Neural progenitor cell (in vitro differentiated cells): ENCODE data around the gene PVALEF. TPM values are rescaled to one million over a fixed set of nuclear protein-coding genes. Genes with fewer than 3 reads are reported as not detected.

ENCODE experiments used
- DNase-seq: peaks from one replicate; pipeline ENCODE4 v3.0.0-alpha.2; 2016; ENCODE audit warnings: low spot score
- H2AFZ ChIP-seq: fragments of 200-600 bp; sonication (generic); replicated peaks from 2 replicates; pipeline ENCODE4 v1.6.1; 2016; ENCODE audit warnings: antibody characterized with exemption
- H3F3A ChIP-seq: fragments of 200-600 bp; sonication (generic); 2 replicates; pipeline ENCODE4 v1.6.1; 2016; ENCODE audit warnings: antibody characterized with exemption, low read depth
- H3K27ac ChIP-seq: fragments of 200-600 bp; sonication (generic); 2 replicates; pipeline ENCODE4 v1.5.1; 2016; ENCODE audit warnings: mild to moderate bottlenecking
- H3K27me3 ChIP-seq: fragments of 200-600 bp; sonication (generic); 2 replicates; pipeline ENCODE4 v1.6.1; 2016; ENCODE audit warnings: mild to moderate bottlenecking, moderate library complexity
- H3K36me3 ChIP-seq: fragments of 200-600 bp; sonication (generic); 2 replicates; pipeline ENCODE4 v1.5.1; 2016
- H3K4me1 ChIP-seq: fragments of 200-600 bp; sonication (generic); 2 replicates; pipeline ENCODE4 v1.6.1; 2016; ENCODE audit warnings: mixed run types
- H3K4me2 ChIP-seq: fragments of 200-600 bp; sonication (generic); 2 replicates; pipeline ENCODE4 v1.6.1; 2016
- H3K4me3 ChIP-seq: fragments of 200-600 bp; sonication (generic); 2 replicates; pipeline ENCODE4 v1.5.1; 2016
- H3K79me2 ChIP-seq: fragments of 200-600 bp; sonication (generic); 2 replicates; pipeline ENCODE4 v1.6.1; 2016; ENCODE audit warnings: low read depth
- H3K9ac ChIP-seq: fragments of 200-600 bp; sonication (generic); 2 replicates; pipeline ENCODE4 v1.6.1; 2016
- H3K9me3 ChIP-seq: fragments of 200-600 bp; sonication (generic); 2 replicates; pipeline ENCODE4 v1.5.1; 2016; ENCODE audit warnings: low read depth
- H4K20me1 ChIP-seq: fragments of 200-600 bp; sonication (generic); 2 replicates; pipeline ENCODE4 v1.6.1; 2016; ENCODE audit warnings: low read depth
- H3K27ac Mint-ChIP-seq: 3 replicates; pipeline ENCODE4 v1.8.0; 2021; ENCODE audit warnings: mixed read lengths
- H3K27me3 Mint-ChIP-seq: 2 replicates; pipeline ENCODE4 v1.8.0; 2022; ENCODE audit warnings: low read depth, mild to moderate bottlenecking, inconsistent platforms, moderate library complexity, mixed read lengths; ENCODE audit not compliant: insufficient read depth
- H3K36me3 Mint-ChIP-seq: 3 replicates; pipeline ENCODE4 v1.8.0; 2021; ENCODE audit warnings: mixed read lengths
- H3K4me1 Mint-ChIP-seq: 3 replicates; pipeline ENCODE4 v1.8.0; 2021; ENCODE audit warnings: mixed read lengths
- H3K4me3 Mint-ChIP-seq: 3 replicates; pipeline ENCODE4 v1.8.0; 2021; ENCODE audit warnings: mild to moderate bottlenecking, moderate library complexity, mixed read lengths
- H3K9me3 Mint-ChIP-seq: 3 replicates; pipeline ENCODE4 v1.8.0; 2020; ENCODE audit warnings: mixed read lengths
- CTCF ChIP-seq: fragments of 200-600 bp; sonication (generic); IDR thresholded peaks from 2 replicates; pipeline ENCODE4 v1.5.1; 2017; ENCODE audit warnings: antibody characterized with exemption, mild to moderate bottlenecking
- EZH2 ChIP-seq: fragments of 200-600 bp; sonication (generic); IDR thresholded peaks from 2 replicates; pipeline ENCODE4 v1.6.1; 2017; ENCODE audit warnings: antibody characterized with exemption, mild to moderate bottlenecking, moderate library complexity
- EZH2phosphoT487 ChIP-seq: fragments of 200-600 bp; sonication (generic); IDR thresholded peaks from 2 replicates; pipeline ENCODE4 v1.6.1; 2017; ENCODE audit warnings: antibody characterized with exemption
- total RNA-seq: library from RNA; depleted of rRNA; stranded (reverse); fragments of >200 nt; gene quantifications from 2 replicates; pipeline ENCODE4 v1.2.3, GENCODE V29; 2015; ENCODE audit warnings: low replicate concordance

PVALEF gene
- total RNA-seq, 1 donor from 2014 or later = not detected

- H3K4me1 ChIP-seq = peaks cover 4% of the 10 kb centered on the region
Measured at GRCh38 chr17:81135505-81136278, 29.6 kb upstream of the PVALEF start.

GRCh38 chr17:81136366-81136765 lies 28.9 kb upstream of the PVALEF start:
- H3K27me3 ChIP-seq = no peaks in the 10 kb centered on the region
- H3K36me3 ChIP-seq = no peaks in the 10 kb centered on the region
- no peak for TF ChIP-seq CTCF
- TF ChIP-seq EZH2phosphoT487 = no peak
- no peak for TF ChIP-seq EZH2
- H2AFZ ChIP-seq = no peak overlapping the region
- Mint-ChIP-seq H3K4me3 (no peak overlapping the region), H3K27me3 (peaks cover 15% of the 10 kb centered on the region), H3K36me3 (no peaks in the 10 kb centered on the region), H3K9me3 (peaks cover 9% of the 10 kb centered on the region), H3K27ac (no peak overlapping the region), H3K4me1 (peaks cover 6% of the 10 kb centered on the region)
- H3K9me3 ChIP-seq = no peaks in the 10 kb centered on the region
- H3K9ac ChIP-seq = no peak overlapping the region
- no peaks in the 10 kb centered on the region for H4K20me1 ChIP-seq
- no peak overlapping the region for H3K4me2 ChIP-seq
- H3K4me1 ChIP-seq = no peaks in the 10 kb centered on the region
- DNase-seq = no peak
- no peaks in the 10 kb centered on the region for H3K79me2 ChIP-seq
- H3K4me3 ChIP-seq = no peak overlapping the region
- H3F3A ChIP-seq = peaks cover 15% of the 10 kb centered on the region
- no peak overlapping the region for H3K27ac ChIP-seq

More at GRCh38 chr17:81135505-81136278, 29.6 kb upstream of the PVALEF start:
- H3K4me1 Mint-ChIP-seq = peaks cover 6% of the 10 kb centered on the region
- TF ChIP-seq CTCF (no peak), EZH2phosphoT487 (no peak), EZH2 (no peak)
- Histone ChIP-seq H3K9ac (no peak overlapping the region), H3K36me3 (no peaks in the 10 kb centered on the region), H3K79me2 (no peaks in the 10 kb centered on the region), H3K9me3 (no peaks in the 10 kb centered on the region), H4K20me1 (no peaks in the 10 kb centered on the region), H3F3A (peaks cover 15% of the 10 kb centered on the region), H3K4me3 (no peak overlapping the region), H3K27me3 (no peaks in the 10 kb centered on the region), H3K4me2 (no peak overlapping the region), H2AFZ (no peak overlapping the region), H3K27ac (no peak overlapping the region)
- H3K9me3 Mint-ChIP-seq = peaks cover 9% of the 10 kb centered on the region
- H3K27me3 Mint-ChIP-seq = peaks cover 15% of the 10 kb centered on the region
- no peaks in the 10 kb centered on the region for H3K36me3 Mint-ChIP-seq
- DNase-seq = no peak
- no peak overlapping the region for H3K4me3 Mint-ChIP-seq
- H3K27ac Mint-ChIP-seq = no peak overlapping the region

- Mint-ChIP-seq H3K4me3 (no peak overlapping the region), H3K4me1 (peaks cover 6% of the 10 kb centered on the region), H3K27me3 (peaks cover 15% of the 10 kb centered on the region), H3K27ac (no peak overlapping the region), H3K36me3 (no peaks in the 10 kb centered on the region), H3K9me3 (peaks cover 9% of the 10 kb centered on the region)
- TF ChIP-seq EZH2phosphoT487 (no peak), CTCF (no peak), EZH2 (no peak)
- no peaks in the 10 kb centered on the region for H3K9me3 ChIP-seq
- H3K4me3 ChIP-seq = no peak overlapping the region
- no peaks in the 10 kb centered on the region for H3K27me3 ChIP-seq
- no peak overlapping the region for H3K9ac ChIP-seq
- no peaks in the 10 kb centered on the region for H4K20me1 ChIP-seq
- H3K4me1 ChIP-seq = no peaks in the 10 kb centered on the region
- H3F3A ChIP-seq = peaks cover 15% of the 10 kb centered on the region
- no peak for DNase-seq
- H3K4me2 ChIP-seq = no peak overlapping the region
- no peaks in the 10 kb centered on the region for H3K36me3 ChIP-seq
- no peak overlapping the region for H3K27ac ChIP-seq
- H3K79me2 ChIP-seq = no peaks in the 10 kb centered on the region
- no peak overlapping the region for H2AFZ ChIP-seq
Measured at GRCh38 chr17:81137248-81137647, 28.1 kb upstream of the PVALEF start.
